Neural cell (in vitro differentiated cells): Measurements from ENCODE around the gene NOTUM. TPM values are rescaled to one million over a fixed set of nuclear protein-coding genes. Genes with fewer than 3 reads are reported as not detected.

Experiments used
- H2AFZ ChIP-seq: fragments of 200-600, 300-800 bp; sonication (generic), shearing (Covaris generic); 2 replicates; pipeline ENCODE4 v1.6.0; 2014; ENCODE audit warnings: low read depth, mild to moderate bottlenecking, antibody characterized with exemption, low read length, moderate library complexity
- H3F3A ChIP-seq: fragments of 200-600 bp; shearing (Covaris generic); 2 replicates; pipeline ENCODE4 v1.6.1; 2016; ENCODE audit warnings: mild to moderate bottlenecking, moderate library complexity, mixed read lengths, antibody characterized with exemption, low read length; ENCODE audit not compliant: insufficient read depth, poor library complexity, severe bottlenecking
- H3K27ac ChIP-seq: fragments of 200-600, 300-800 bp; sonication (generic), shearing (Covaris generic); 2 replicates; pipeline ENCODE4 v1.5.1; 2014; ENCODE audit warnings: mild to moderate bottlenecking, low read length, moderate library complexity
- H3K27me3 ChIP-seq: fragments of 300-800, 200-600 bp; sonication (generic), shearing (Covaris generic); 2 replicates; pipeline ENCODE4 v1.6.0; 2014; ENCODE audit warnings: mild to moderate bottlenecking, low read depth, low read length, moderate library complexity; ENCODE audit not compliant: insufficient read depth
- H3K36me3 ChIP-seq: fragments of 300-800, 200-600 bp; sonication (generic), shearing (Covaris generic); 2 replicates; pipeline ENCODE4 v1.5.1; 2014; ENCODE audit warnings: mild to moderate bottlenecking, antibody characterized with exemption, low read length, moderate library complexity; ENCODE audit not compliant: insufficient read depth
- H3K4me2 ChIP-seq: fragments of 300-800, 200-600 bp; sonication (generic), shearing (Covaris generic); 2 replicates; pipeline ENCODE4 v1.6.0; 2014; ENCODE audit warnings: mild to moderate bottlenecking, low read length
- H3K4me3 ChIP-seq: fragments of 300-800, 200-600 bp; sonication (generic), shearing (Covaris generic); 2 replicates; pipeline ENCODE4 v1.5.1; 2014; ENCODE audit warnings: mild to moderate bottlenecking, low read length, moderate library complexity
- H3K79me2 ChIP-seq: fragments of 200-600 bp; shearing (Covaris generic); replicated peaks from 2 replicates; pipeline ENCODE4 v1.6.0; 2014; ENCODE audit warnings: mild to moderate bottlenecking, low read length, moderate library complexity; ENCODE audit not compliant: insufficient read depth
- H3K9ac ChIP-seq: fragments of 300-800, 200-600 bp; sonication (generic), shearing (Covaris generic); 2 replicates; pipeline ENCODE4 v1.6.1; 2016; ENCODE audit warnings: mild to moderate bottlenecking, low read length, mixed read lengths
- H3K9me2 ChIP-seq: fragments of 200-600 bp; shearing (Covaris generic); 2 replicates; pipeline ENCODE4 v1.6.1; 2016; ENCODE audit warnings: mild to moderate bottlenecking, low read length, mixed read lengths; ENCODE audit not compliant: insufficient read depth
- H3K9me3 ChIP-seq: fragments of 200-600, 300-800 bp; sonication (generic), shearing (Covaris generic); 2 replicates; pipeline ENCODE4 v1.6.1; 2016; ENCODE audit warnings: mild to moderate bottlenecking, mixed run types, low read length, moderate library complexity, mixed read lengths
- H4K20me1 ChIP-seq: fragments of 200-600 bp; shearing (Covaris generic); 2 replicates; pipeline ENCODE4 v1.6.1; 2016; ENCODE audit warnings: mild to moderate bottlenecking, mixed run types; ENCODE audit not compliant: insufficient read depth
- CTCF ChIP-seq: fragments of 450-650 bp; IDR thresholded peaks from 2 replicates; pipeline ENCODE4 v1.5.1; 2014; ENCODE audit warnings: antibody characterized with exemption, mild to moderate bottlenecking, moderate library complexity; ENCODE audit not compliant: poor library complexity, severe bottlenecking
- EP300 ChIP-seq: fragments of 450-650 bp; conservative IDR thresholded peaks from 2 replicates; pipeline ENCODE4 v1.6.1; 2014; ENCODE audit warnings: antibody characterized with exemption, mild to moderate bottlenecking, moderate library complexity; ENCODE audit not compliant: poor library complexity, severe bottlenecking
- EZH2 ChIP-seq: fragments of 200-600, 300-800 bp; shearing (Covaris generic), sonication (generic); IDR thresholded peaks from 2 replicates; pipeline ENCODE4 v1.6.1; 2014; ENCODE audit warnings: antibody characterized with exemption, low read length, borderline replicate concordance, mild to moderate bottlenecking; ENCODE audit not compliant: insufficient read depth, poor library complexity, severe bottlenecking
- MXI1 ChIP-seq: fragments of 450-650 bp; conservative IDR thresholded peaks from 2 replicates; pipeline ENCODE4 v1.6.1; 2014; ENCODE audit warnings: antibody characterized with exemption, mild to moderate bottlenecking; ENCODE audit not compliant: poor library complexity, severe bottlenecking
- POLR2AphosphoS5 ChIP-seq: IDR thresholded peaks from 2 replicates; pipeline ENCODE4 v1.6.1; 2012
- RAD21 ChIP-seq: fragments of 450-650 bp; conservative IDR thresholded peaks from 2 replicates; pipeline ENCODE4 v1.6.1; 2014; ENCODE audit warnings: antibody characterized with exemption, mild to moderate bottlenecking, moderate library complexity
- SMC3 ChIP-seq: fragments of 450-650 bp; conservative IDR thresholded peaks from 2 replicates; pipeline ENCODE4 v1.6.1; 2014; ENCODE audit warnings: antibody characterized with exemption, mild to moderate bottlenecking, moderate library complexity; ENCODE audit not compliant: poor library complexity
- TAF1 ChIP-seq: IDR thresholded peaks from 2 replicates; pipeline ENCODE4 v1.6.1; 2012; ENCODE audit warnings: low read depth
- polyA plus RNA-seq: library from polyadenylated mRNA; depleted of rRNA; stranded (reverse); fragments of >200 nt; gene quantifications from 2 replicates; pipeline ENCODE4 v1.2.3, GENCODE V29; 2014
- TF ChIP-seq, protein P1 (sequence below): IDR thresholded peaks from 2 replicates; pipeline ENCODE4 v1.6.1; 2012; ENCODE audit warnings: borderline replicate concordance

Gene NOTUM
- polyA plus RNA-seq, 1 donor from 2014 or later = not detected

DNA sequence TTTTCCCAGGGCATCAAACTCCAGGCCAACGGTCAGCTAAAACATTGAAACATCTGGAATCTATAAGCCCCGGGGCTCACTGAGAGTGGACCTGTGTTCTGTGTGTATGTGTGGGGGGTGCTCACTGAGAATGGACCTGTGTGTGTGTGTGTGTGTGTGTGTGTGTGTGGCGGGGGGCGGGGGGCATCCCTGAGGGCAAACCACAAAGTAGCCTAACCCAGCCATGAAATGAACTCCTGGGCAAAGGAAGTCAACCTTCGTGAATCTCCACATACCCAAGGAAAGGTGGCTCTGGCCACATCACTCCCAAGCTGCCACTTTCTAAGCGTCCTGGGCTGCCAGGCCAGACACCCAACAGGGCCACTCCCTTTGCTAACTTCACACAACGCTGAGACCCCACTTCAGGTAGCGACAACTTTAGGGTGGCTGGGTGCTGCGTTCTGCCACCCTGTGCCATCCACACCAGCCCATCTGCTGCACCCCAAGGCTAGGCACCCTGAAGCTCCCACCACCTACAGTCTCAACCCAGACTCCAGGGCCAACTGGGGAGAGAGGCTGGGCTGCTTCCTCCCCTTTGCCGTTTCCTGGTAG lies 35.0 kb downstream of the NOTUM start (continued):
- TF ChIP-seq TAF1 = no peak

GRCh38 chr17:81924557-81925532 lies 36.1 kb downstream of the NOTUM start:
- H2AFZ ChIP-seq = no peak overlapping the region
- H3K27me3 ChIP-seq = no peaks in the 10 kb centered on the region
- H3K9me2 ChIP-seq = no peaks in the 10 kb centered on the region
- no peaks in the 10 kb centered on the region for H3K36me3 ChIP-seq
- H3K4me2 ChIP-seq = no peak overlapping the region
- no peaks in the 10 kb centered on the region for H3F3A ChIP-seq
- no peaks in the 10 kb centered on the region for H4K20me1 ChIP-seq
- no peaks in the 10 kb centered on the region for H3K9me3 ChIP-seq
- TF ChIP-seq EP300 (no peak), TAF1 (no peak), SMC3 (no peak), POLR2AphosphoS5 (no peak), CTCF (no peak), EZH2 (no peak), MXI1 (no peak), RAD21 (no peak)
- TF ChIP-seq, protein P1, sequence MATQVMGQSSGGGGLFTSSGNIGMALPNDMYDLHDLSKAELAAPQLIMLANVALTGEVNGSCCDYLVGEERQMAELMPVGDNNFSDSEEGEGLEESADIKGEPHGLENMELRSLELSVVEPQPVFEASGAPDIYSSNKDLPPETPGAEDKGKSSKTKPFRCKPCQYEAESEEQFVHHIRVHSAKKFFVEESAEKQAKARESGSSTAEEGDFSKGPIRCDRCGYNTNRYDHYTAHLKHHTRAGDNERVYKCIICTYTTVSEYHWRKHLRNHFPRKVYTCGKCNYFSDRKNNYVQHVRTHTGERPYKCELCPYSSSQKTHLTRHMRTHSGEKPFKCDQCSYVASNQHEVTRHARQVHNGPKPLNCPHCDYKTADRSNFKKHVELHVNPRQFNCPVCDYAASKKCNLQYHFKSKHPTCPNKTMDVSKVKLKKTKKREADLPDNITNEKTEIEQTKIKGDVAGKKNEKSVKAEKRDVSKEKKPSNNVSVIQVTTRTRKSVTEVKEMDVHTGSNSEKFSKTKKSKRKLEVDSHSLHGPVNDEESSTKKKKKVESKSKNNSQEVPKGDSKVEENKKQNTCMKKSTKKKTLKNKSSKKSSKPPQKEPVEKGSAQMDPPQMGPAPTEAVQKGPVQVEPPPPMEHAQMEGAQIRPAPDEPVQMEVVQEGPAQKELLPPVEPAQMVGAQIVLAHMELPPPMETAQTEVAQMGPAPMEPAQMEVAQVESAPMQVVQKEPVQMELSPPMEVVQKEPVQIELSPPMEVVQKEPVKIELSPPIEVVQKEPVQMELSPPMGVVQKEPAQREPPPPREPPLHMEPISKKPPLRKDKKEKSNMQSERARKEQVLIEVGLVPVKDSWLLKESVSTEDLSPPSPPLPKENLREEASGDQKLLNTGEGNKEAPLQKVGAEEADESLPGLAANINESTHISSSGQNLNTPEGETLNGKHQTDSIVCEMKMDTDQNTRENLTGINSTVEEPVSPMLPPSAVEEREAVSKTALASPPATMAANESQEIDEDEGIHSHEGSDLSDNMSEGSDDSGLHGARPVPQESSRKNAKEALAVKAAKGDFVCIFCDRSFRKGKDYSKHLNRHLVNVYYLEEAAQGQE = no peak
- no peak overlapping the region for H3K9ac ChIP-seq
- no peak overlapping the region for H3K4me3 ChIP-seq
- H3K27ac ChIP-seq = no peak overlapping the region
- H3K79me2 ChIP-seq = peaks cover 23% of the 10 kb centered on the region
